CD14-positive monocyte (primary cell): ENCODE results near the gene FAM181A. TPM values are rescaled to one million over a fixed set of nuclear protein-coding genes. Genes with fewer than 3 reads are reported as not detected.

ENCODE experiments used
- DNase-seq, 3 donors: peaks; one replicate each; pipeline ENCODE4 v3.0.0-alpha.2; 2011 to 2022
- H2AFZ ChIP-seq: 2 replicates; pipeline ENCODE4 v1.6.0; 2012; ENCODE audit warnings: mild to moderate bottlenecking, low read depth, low read length, inconsistent platforms; ENCODE audit not compliant: insufficient read depth, poor library complexity, severe bottlenecking
- H3K27ac ChIP-seq, 2 donors: 1 replicate in 1 of 2; 2 replicates in 1 of 2; pipeline ENCODE4 v1.5.1; 2012 to 2013; ENCODE audit warnings: low read length in 2 of 2, control low read depth in 1 of 2, inconsistent platforms in 1 of 2, low read depth in 1 of 2, mild to moderate bottlenecking in 1 of 2
- H3K27me3 ChIP-seq, 2 donors: one replicate each; pipeline versions ENCODE4 v1.6.0 to v1.6.1; 2011 to 2013; ENCODE audit warnings: low read length in 2 of 2; ENCODE audit not compliant: control insufficient read depth in 2 of 2, insufficient read depth in 2 of 2
- H3K36me3 ChIP-seq, 2 donors: replicated peaks in 1 of 2; 1 replicate in 1 of 2; 2 replicates in 1 of 2; pipeline versions ENCODE4 v1.5.1 to v1.6.1; 2012 to 2013; ENCODE audit warnings: low read length in 2 of 2, control low read depth in 1 of 2, inconsistent platforms in 1 of 2, mild to moderate bottlenecking in 1 of 2; ENCODE audit not compliant: insufficient read depth in 2 of 2, control insufficient read depth in 1 of 2
- H3K4me1 ChIP-seq, 2 donors: 1 replicate in 1 of 2; 2 replicates in 1 of 2; pipeline versions ENCODE4 v1.5.1 to v1.6.1; 2012 to 2013; ENCODE audit warnings: low read length in 2 of 2, control low read depth in 1 of 2, inconsistent platforms in 1 of 2, mild to moderate bottlenecking in 1 of 2, moderate library complexity in 1 of 2; ENCODE audit not compliant: insufficient read depth in 2 of 2, control insufficient read depth in 1 of 2
- H3K4me2 ChIP-seq: replicated peaks from 2 replicates; pipeline ENCODE3; 2012; ENCODE audit warnings: low read length, moderate library complexity, mild to moderate bottlenecking; ENCODE audit not compliant: poor library complexity, severe bottlenecking; ENCODE audit errors: extremely low read depth
- H3K4me3 ChIP-seq, 3 experiments: fragments of 200-600 bp in 1 of 3; sonication (generic) in 1 of 3; replicated peaks in 1 of 3; 1 replicate in 2 of 3; 2 replicates in 1 of 3; pipeline ENCODE4 v1.5.1; 2011 to 2013; ENCODE audit warnings: low read length in 3 of 3, mild to moderate bottlenecking in 3 of 3, control low read depth in 2 of 3, low read depth in 2 of 3, inconsistent platforms in 1 of 3, moderate library complexity in 1 of 3
- H3K79me2 ChIP-seq: 2 replicates; pipeline ENCODE4 v1.6.0; 2012; ENCODE audit warnings: mild to moderate bottlenecking, control low read depth, inconsistent platforms, low read length, moderate library complexity; ENCODE audit not compliant: insufficient read depth
- H3K9ac ChIP-seq: 2 replicates; pipeline ENCODE4 v1.6.0; 2017; ENCODE audit warnings: low read length, mild to moderate bottlenecking; ENCODE audit not compliant: insufficient read depth, poor library complexity, severe bottlenecking
- H3K9me3 ChIP-seq, 2 donors: replicated peaks in 1 of 2; 1 replicate in 1 of 2; 2 replicates in 1 of 2; pipeline versions ENCODE4 v1.5.1 to v1.6.1; 2012 to 2013; ENCODE audit warnings: low read length in 2 of 2, control low read depth in 1 of 2; ENCODE audit not compliant: control insufficient read depth in 1 of 2, insufficient read depth in 1 of 2
- H4K20me1 ChIP-seq: 2 replicates; pipeline ENCODE4 v1.6.0; 2012; ENCODE audit warnings: mild to moderate bottlenecking, low read length, control low read depth, moderate library complexity; ENCODE audit not compliant: insufficient read depth
- H3K27ac Mint-ChIP-seq, 7 donors: one replicate each; pipeline ENCODE4 v1.8.0; 2020; ENCODE audit warnings: mild to moderate bottlenecking in 7 of 7, mixed read lengths in 7 of 7, moderate library complexity in 6 of 7, inconsistent platforms in 2 of 7
- H3K27me3 Mint-ChIP-seq, 3 donors: one replicate each; pipeline ENCODE4 v1.8.0; 2021 to 2022; ENCODE audit warnings: low read depth in 3 of 3, mild to moderate bottlenecking in 3 of 3, mixed read lengths in 3 of 3, moderate library complexity in 3 of 3, inconsistent platforms in 1 of 3
- H3K36me3 Mint-ChIP-seq, 2 donors: one replicate each; pipeline ENCODE4 v1.8.0; 2020; ENCODE audit warnings: mixed read lengths in 2 of 2, inconsistent platforms in 1 of 2, mild to moderate bottlenecking in 1 of 2
- H3K4me1 Mint-ChIP-seq: one replicate; pipeline ENCODE4 v1.8.0; 2020; ENCODE audit warnings: mild to moderate bottlenecking, mixed read lengths
- H3K4me3 Mint-ChIP-seq, 2 donors: one replicate each; pipeline ENCODE4 v1.8.0; 2020; ENCODE audit warnings: mild to moderate bottlenecking in 2 of 2, mixed read lengths in 2 of 2, moderate library complexity in 1 of 2
- H3K9me3 Mint-ChIP-seq, 7 donors: one replicate each; pipeline ENCODE4 v1.8.0; 2020 to 2022; ENCODE audit warnings: mixed read lengths in 7 of 7, mild to moderate bottlenecking in 6 of 7, moderate library complexity in 6 of 7, inconsistent platforms in 2 of 7
- WGBS: methylation state at CpG from one replicate; pipeline ENCODE4 v1.1.5; 2013; ENCODE audit warnings: missing lambda C conversion rate; ENCODE audit not compliant: insufficient coverage; 5-methylcytosine and 5-hydroxymethylcytosine counted together
- intact Hi-C, 2 donors: fragments of 100-400 bp; cut with micrococcal nuclease; formaldehyde crosslinking; loops; one replicate each; pipeline versions ENCODE4 v1.15.0 to v1.15.1; 2023
- polyA plus RNA-seq, 3 donors: library from polyadenylated mRNA; depleted of rRNA in 1 of 3; unstranded in 2 of 3; stranded (reverse) in 1 of 3; fragments of 300-500 nt in 2 of 3; fragments of >200 nt in 1 of 3; fragmentation: Illumina TruSeq in 2 of 3; gene quantifications; 1 replicate in 2 of 3; 2 replicates in 1 of 3; pipeline ENCODE4 v1.2.3, GENCODE V29; 2012 to 2021
- TF ChIP-seq, protein P1 (sequence below): fragments of 200-600 bp; IDR thresholded peaks from one replicate; pipeline ENCODE4 v1.8.0; 2022; ENCODE audit warnings: antibody characterized with exemption, mild to moderate bottlenecking

Gene FAM181A
- polyA plus RNA-seq, 3 donors = not detected

DNA sequence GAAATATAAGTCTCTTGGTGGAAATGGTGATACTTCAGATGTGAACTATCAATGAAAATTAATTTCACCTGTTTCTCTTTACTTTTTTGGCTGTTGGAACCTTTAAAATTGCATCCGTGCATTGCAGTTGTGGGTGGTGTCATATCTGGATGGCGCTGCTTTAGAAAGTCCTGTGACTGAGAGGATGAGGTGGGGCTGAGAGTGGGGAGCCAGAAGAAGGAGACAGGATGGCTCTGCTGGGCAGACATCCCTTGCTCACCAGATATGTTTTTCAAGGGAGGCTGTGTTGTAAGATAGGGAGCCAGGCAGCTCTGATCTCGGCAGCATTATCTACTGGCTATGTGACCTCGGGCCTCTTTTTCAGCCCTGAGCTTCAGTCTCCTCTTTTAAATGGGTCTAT is 36.5 kb downstream of the FAM181A start:
- peaks cover 0 to 2% (median 0%) of the 10 kb centered on the region in 7 donors for H3K9me3 Mint-ChIP-seq
- no peak overlapping the region for H3K27ac ChIP-seq
- H3K36me3 Mint-ChIP-seq = peaks cover 5 to 14% of the 10 kb centered on the region in 2 donors
- no peaks in the 10 kb centered on the region for H3K27me3 ChIP-seq
- no peak for DNase-seq
- TF ChIP-seq, protein P1, sequence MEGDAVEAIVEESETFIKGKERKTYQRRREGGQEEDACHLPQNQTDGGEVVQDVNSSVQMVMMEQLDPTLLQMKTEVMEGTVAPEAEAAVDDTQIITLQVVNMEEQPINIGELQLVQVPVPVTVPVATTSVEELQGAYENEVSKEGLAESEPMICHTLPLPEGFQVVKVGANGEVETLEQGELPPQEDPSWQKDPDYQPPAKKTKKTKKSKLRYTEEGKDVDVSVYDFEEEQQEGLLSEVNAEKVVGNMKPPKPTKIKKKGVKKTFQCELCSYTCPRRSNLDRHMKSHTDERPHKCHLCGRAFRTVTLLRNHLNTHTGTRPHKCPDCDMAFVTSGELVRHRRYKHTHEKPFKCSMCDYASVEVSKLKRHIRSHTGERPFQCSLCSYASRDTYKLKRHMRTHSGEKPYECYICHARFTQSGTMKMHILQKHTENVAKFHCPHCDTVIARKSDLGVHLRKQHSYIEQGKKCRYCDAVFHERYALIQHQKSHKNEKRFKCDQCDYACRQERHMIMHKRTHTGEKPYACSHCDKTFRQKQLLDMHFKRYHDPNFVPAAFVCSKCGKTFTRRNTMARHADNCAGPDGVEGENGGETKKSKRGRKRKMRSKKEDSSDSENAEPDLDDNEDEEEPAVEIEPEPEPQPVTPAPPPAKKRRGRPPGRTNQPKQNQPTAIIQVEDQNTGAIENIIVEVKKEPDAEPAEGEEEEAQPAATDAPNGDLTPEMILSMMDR = no peak
- H3K4me1 ChIP-seq = peaks cover 58 to 73% of the 10 kb centered on the region in 2 donors
- peak overlapping the region in 5 of 7 donors; percentile 84 to 97 (median 94) for H3K27ac Mint-ChIP-seq
- H3K79me2 ChIP-seq = no peaks in the 10 kb centered on the region
- H3K4me2 ChIP-seq = no peak overlapping the region
- no peaks in the 10 kb centered on the region for H3K9me3 ChIP-seq
- intact Hi-C loops = loop anchor here in 1 of 2 donors (10.0 kb wide), 1 partner anchor 629 kb away; the partner anchor contains the start of gene BTBD7
- H4K20me1 ChIP-seq = no peaks in the 10 kb centered on the region
- H3K4me3 ChIP-seq = no peak overlapping the region
- peak overlapping the region; percentile 7 to 13 for H3K4me3 Mint-ChIP-seq
- peaks cover 82% of the 10 kb centered on the region for H3K4me1 Mint-ChIP-seq
- H3K36me3 ChIP-seq = no peaks in the 10 kb centered on the region
- peaks cover 1 to 16% (median 4%) of the 10 kb centered on the region in 3 donors for H3K27me3 Mint-ChIP-seq
- no peak overlapping the region for H2AFZ ChIP-seq
- whole genome bisulfite sequencing = 96% methylated on average over 3 of the region's 4 CpGs
- no peak overlapping the region for H3K9ac ChIP-seq

- no peak for DNase-seq
- no peak overlapping the region for H3K4me3 Mint-ChIP-seq
- Histone ChIP-seq H3K9me3 (no peaks in the 10 kb centered on the region), H4K20me1 (no peaks in the 10 kb centered on the region), H3K27ac (no peak overlapping the region), H2AFZ (no peak overlapping the region), H3K4me2 (no peak overlapping the region), H3K9ac (no peak overlapping the region), H3K36me3 (no peaks in the 10 kb centered on the region), H3K27me3 (no peaks in the 10 kb centered on the region), H3K79me2 (no peaks in the 10 kb centered on the region), H3K4me3 (no peak overlapping the region), H3K4me1 (peaks cover 57 to 73% of the 10 kb centered on the region in 2 donors)
- intact Hi-C loops = loop anchor here in 1 of 2 donors (10.0 kb wide), 1 partner anchor 629 kb away; the partner anchor contains the start of gene BTBD7
- H3K27me3 Mint-ChIP-seq = peaks cover 4 to 10% (median 7%) of the 10 kb centered on the region in 3 donors
- H3K9me3 Mint-ChIP-seq = peaks cover 0 to 2% (median 0%) of the 10 kb centered on the region in 7 donors
- H3K36me3 Mint-ChIP-seq = peaks cover 5 to 14% of the 10 kb centered on the region in 2 donors
- H3K4me1 Mint-ChIP-seq = peaks cover 81% of the 10 kb centered on the region
- TF ChIP-seq, protein P1 = no peak
- 91% methylated on average over 8 of the region's 10 CpGs for WGBS
- H3K27ac Mint-ChIP-seq = peak overlapping the region in 1 of 7 donors; percentile 58
Measured at GRCh38 chr14:93964281-93964680, 37.1 kb downstream of the FAM181A start.
